Psoas muscle (tissue), 8 donors: ENCODE data around the gene CTNNA1. TPM values are rescaled to one million over a fixed set of nuclear protein-coding genes. Genes with fewer than 3 reads are reported as not detected.
A peak's percentile ranks its signal among the peaks of the same experiment; 100 is the strongest.

ENCODE experiments used
- ATAC-seq, 4 donors: fragments of 200-7000 bp; cut with Tn5 transposase; one replicate each; pipeline ENCODE4 v1.9.1; 2020; ENCODE audit warnings: moderate library complexity in 3 of 4, mild to moderate bottlenecking in 2 of 4
- DNase-seq, 2 donors: peaks; one replicate each; pipeline ENCODE4 v3.0.0-alpha.2; 2020
- H3K27ac ChIP-seq: fragments of 200-600 bp; one replicate; pipeline ENCODE4 v1.8.0; 2022
- H3K27me3 ChIP-seq, 3 donors: fragments of 200-600 bp in 1 of 3; one replicate each; pipeline versions ENCODE4 v1.6.1 to v1.8.0; 2013 to 2022; ENCODE audit warnings: low read length in 2 of 3, mild to moderate bottlenecking in 2 of 3, moderate library complexity in 1 of 3; ENCODE audit not compliant: insufficient read depth in 3 of 3
- H3K36me3 ChIP-seq, 2 donors: fragments of 200-600 bp in 1 of 2; one replicate each; pipeline versions ENCODE4 v1.6.1 to v1.8.0; 2013 to 2022; ENCODE audit warnings: low read depth in 1 of 2, mild to moderate bottlenecking in 1 of 2, moderate library complexity in 1 of 2; ENCODE audit not compliant: insufficient read depth in 1 of 2
- H3K4me1 ChIP-seq: fragments of 200-600 bp; one replicate; pipeline ENCODE4 v1.8.0; 2022
- H3K4me3 ChIP-seq: fragments of 200-600 bp; one replicate; pipeline ENCODE4 v1.8.0; 2022; ENCODE audit warnings: mild to moderate bottlenecking
- H3K9me3 ChIP-seq: fragments of 200-600 bp; one replicate; pipeline ENCODE4 v1.8.0; 2022
- CTCF ChIP-seq: fragments of 200-600 bp; IDR thresholded peaks from one replicate; pipeline ENCODE4 v1.8.0; 2022; ENCODE audit warnings: antibody characterized with exemption
- WGBS, 3 donors: extraction: QIAGEN DNeasy Blood & Tissue Kit; methylation state at CpG; one replicate each; pipeline versions ENCODE4 v1.1.6 to v1.1.7; 2013; 5-methylcytosine and 5-hydroxymethylcytosine counted together
- intact Hi-C, 2 donors: fragments of 100-400 bp; cut with DNase I; formaldehyde crosslinking; loops; one replicate each; pipeline versions ENCODE4 v1.11.0 to v1.14.2; 2022
- polyA plus RNA-seq, 3 donors: library from polyadenylated mRNA; stranded (reverse); fragments of 200-250 nt; gene quantifications; one replicate each; pipeline ENCODE4 v1.2.3, GENCODE V29; 2013
- total RNA-seq, 4 donors: library from RNA; stranded (reverse); fragmentation: NEBNext Ultra II Directional in 2 of 4; extraction: Animal tissue kit (Norgen Biotek cat#: 25700) in 2 of 4; gene quantifications; one replicate each; pipeline versions ENCODE4 v1.2.1 to v1.2.4, GENCODE V29; 2021 to 2023
- donor health status: healthy with polysubstance abuse.
- donor health status: DM: no; HTN: no; CAD: no; lungs with moderate emphysema.
- donor health status: Bipolar disorder and iron deficiency.
- donor health status: healthy.
- donor health status: DM: yes; HTN: yes; CAD: no.
- donor health status: DM: no; HTN: no; CAD: no.
- donor health status: DM: no; HTN: no; CAD: no.
- donor health status: DM: yes; HTN: yes; CAD: no.

Gene CTNNA1
- total and polyA plus RNA-seq, 7 donors = 58.8 to 162 (median 99.3) TPM

DNA sequence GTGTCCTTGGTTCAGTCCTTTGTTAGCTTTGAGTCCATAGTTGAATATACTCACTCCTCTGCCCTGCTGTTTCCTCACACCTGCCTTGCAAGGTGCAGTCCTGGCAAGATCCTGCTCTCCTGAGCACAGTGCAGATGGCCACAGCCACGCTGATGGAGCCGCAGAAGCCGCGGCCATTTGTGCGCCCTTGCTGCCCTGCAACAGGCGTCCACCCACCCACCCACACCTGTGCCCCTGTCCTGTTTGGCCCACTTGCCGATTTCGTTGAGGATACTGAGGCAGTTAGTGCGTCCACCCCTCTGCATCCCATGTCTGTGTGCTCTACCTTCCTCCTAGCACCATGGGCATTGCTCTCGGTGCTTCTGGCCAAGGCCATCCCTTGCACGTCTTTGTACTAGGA, 173.0 kb downstream of the CTNNA1 start:
- WGBS, 3 donors = 94 to 98% (median 95%) methylated on average over 11 of the region's 11 CpGs
- Histone ChIP-seq H3K4me1 (peaks cover 10% of the 10 kb centered on the region), H3K9me3 (no peaks in the 10 kb centered on the region), H3K4me3 (no peak overlapping the region), H3K27me3 (no peaks in the 10 kb centered on the region), H3K36me3 (peaks cover 16 to 71% of the 10 kb centered on the region in 2 donors), H3K27ac (no peak overlapping the region)
- ATAC-seq = no peak
- TF ChIP-seq CTCF = no peak
- intact Hi-C loops = no loop called here
- no peak for DNase-seq

DNA sequence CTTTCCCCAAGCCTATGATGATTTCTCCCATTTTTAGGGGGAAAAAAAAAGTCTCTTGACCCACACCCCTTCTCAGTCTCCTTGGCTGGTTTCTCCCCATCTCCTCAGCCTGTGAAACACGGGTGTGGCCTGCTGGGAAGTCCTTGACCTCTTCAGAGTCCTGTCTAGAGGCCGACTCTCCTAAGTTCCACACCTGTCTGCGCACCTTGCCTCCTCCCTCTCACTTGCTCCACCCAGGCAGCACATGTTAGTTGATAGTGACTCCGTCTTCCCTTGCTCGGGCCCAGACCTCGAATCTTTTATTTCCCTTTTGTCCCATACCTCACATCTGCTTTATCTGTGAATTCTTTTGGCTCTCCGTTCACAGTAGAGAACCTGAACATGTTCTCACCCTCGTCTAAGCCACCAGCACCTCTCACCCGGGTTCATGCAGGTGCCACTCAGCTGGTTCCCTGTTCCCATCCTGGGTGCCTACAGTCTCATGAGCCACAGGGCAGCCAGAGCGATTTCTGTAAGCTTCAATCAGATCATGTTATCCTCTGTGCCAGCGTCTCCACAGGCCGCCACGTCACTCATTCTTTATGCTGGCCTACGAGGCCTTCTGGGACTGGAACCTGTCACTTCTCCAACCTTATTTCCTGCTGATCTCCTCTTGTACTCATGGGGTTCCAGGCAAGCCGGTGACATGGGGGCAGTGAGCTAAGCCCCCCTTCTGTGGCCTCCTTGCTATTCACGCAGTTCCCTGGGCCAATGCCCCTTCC, 173.6 kb downstream of the CTNNA1 start:
- intact Hi-C loops = no loop called here
- DNase-seq = no peak
- no peak overlapping the region for H3K4me3 ChIP-seq
- 81 to 86% (median 81%) methylated on average over 16 of the region's 16 CpGs for WGBS, 3 donors
- no peaks in the 10 kb centered on the region for H3K27me3 ChIP-seq
- no peak for TF ChIP-seq CTCF
- peaks cover 10% of the 10 kb centered on the region for H3K4me1 ChIP-seq
- no peaks in the 10 kb centered on the region for H3K9me3 ChIP-seq
- no peak overlapping the region for H3K27ac ChIP-seq
- ATAC-seq = peak in 3 of 4 donors; percentile 40 to 58 (median 44)
- peaks cover 18 to 77% of the 10 kb centered on the region in 2 donors for H3K36me3 ChIP-seq

DNA sequence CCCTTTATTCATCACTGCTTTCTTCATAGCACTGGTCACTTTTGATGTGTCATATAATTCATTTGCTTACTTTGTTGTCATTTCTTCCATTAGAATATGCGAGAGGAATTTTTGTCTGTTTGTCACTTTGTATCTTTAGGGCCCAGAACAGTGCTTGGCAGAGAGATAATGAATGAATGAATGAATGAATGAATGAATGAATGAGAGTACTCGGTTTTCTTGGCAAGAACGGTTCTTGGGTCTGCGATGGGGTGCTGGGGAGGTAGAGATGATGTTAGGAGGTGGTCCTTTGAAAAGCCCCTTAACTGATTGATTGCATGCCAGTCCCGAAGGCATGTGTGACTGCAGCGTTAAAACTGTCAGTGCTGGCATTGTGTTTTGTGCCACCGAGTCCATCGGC, 174.3 kb downstream of the CTNNA1 start:
- DNase-seq (no peak), ATAC-seq (no peak)
- Histone ChIP-seq H3K27me3 (no peaks in the 10 kb centered on the region), H3K9me3 (no peaks in the 10 kb centered on the region), H3K27ac (no peak overlapping the region), H3K4me3 (no peak overlapping the region), H3K36me3 (peaks cover 18 to 83% of the 10 kb centered on the region in 2 donors), H3K4me1 (peaks cover 10% of the 10 kb centered on the region)
- TF ChIP-seq CTCF = no peak
- 37 to 49% (median 37%) methylated on average over 8 of the region's 8 CpGs for WGBS, 3 donors
- intact Hi-C loops = no loop called here

- H3K27me3 ChIP-seq = no peaks in the 10 kb centered on the region
- H3K9me3 ChIP-seq = no peaks in the 10 kb centered on the region
- WGBS, 3 donors = 18 to 43% (median 27%) methylated on average over 7 of the region's 7 CpGs
- no peak for TF ChIP-seq CTCF
- DNase-seq (peak; percentile 58 to 79), ATAC-seq (peak; percentile 62 to 83 (median 76))
- H3K4me1 ChIP-seq = peaks cover 10% of the 10 kb centered on the region
- intact Hi-C loops = no loop called here
- no peak overlapping the region for H3K27ac ChIP-seq
- peaks cover 18 to 88% of the 10 kb centered on the region in 2 donors for H3K36me3 ChIP-seq
- H3K4me3 ChIP-seq = no peak overlapping the region
Observed at GRCh38 chr5:138927979-138928378, 174.8 kb downstream of the CTNNA1 start.

DNA sequence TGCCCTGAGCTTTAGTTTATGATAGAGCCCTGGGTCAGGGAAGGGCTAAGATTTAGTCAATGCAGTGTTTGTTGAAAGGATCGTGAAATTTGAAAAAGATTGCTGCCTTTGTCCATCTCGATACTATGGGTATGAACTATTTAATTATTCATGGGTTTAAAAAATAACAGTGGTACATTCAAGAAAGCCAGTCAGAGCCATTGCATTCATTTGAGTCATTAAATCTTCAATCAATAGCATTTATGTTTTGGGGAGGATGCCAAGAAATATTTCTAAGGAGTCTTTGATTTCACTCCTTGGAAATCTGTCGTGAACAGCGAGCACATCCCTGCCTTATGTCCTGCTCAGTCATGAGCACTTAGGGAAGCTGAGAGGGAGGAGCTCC, 176.3 kb downstream of the CTNNA1 start:
- ATAC-seq (no peak), DNase-seq (no peak)
- no peak overlapping the region for H3K27ac ChIP-seq
- peaks cover 10% of the 10 kb centered on the region for H3K4me1 ChIP-seq
- peaks cover 15 to 95% of the 10 kb centered on the region in 2 donors for H3K36me3 ChIP-seq
- no peak overlapping the region for H3K4me3 ChIP-seq
- intact Hi-C loops = no loop called here
- WGBS, 3 donors = 79 to 92% (median 87%) methylated on average over 4 of the region's 4 CpGs
- no peak for TF ChIP-seq CTCF
- no peaks in the 10 kb centered on the region for H3K27me3 ChIP-seq
- no peaks in the 10 kb centered on the region for H3K9me3 ChIP-seq
